Measurements from ENCODE around the gene RBM5. TPM values are rescaled to one million over a fixed set of nuclear protein-coding genes. Genes with fewer than 3 reads are reported as not detected.

RBM5 gene
- total and polyA plus RNA-seq, 8 donors, result 117 to 525 (median 415) TPM

DNA sequence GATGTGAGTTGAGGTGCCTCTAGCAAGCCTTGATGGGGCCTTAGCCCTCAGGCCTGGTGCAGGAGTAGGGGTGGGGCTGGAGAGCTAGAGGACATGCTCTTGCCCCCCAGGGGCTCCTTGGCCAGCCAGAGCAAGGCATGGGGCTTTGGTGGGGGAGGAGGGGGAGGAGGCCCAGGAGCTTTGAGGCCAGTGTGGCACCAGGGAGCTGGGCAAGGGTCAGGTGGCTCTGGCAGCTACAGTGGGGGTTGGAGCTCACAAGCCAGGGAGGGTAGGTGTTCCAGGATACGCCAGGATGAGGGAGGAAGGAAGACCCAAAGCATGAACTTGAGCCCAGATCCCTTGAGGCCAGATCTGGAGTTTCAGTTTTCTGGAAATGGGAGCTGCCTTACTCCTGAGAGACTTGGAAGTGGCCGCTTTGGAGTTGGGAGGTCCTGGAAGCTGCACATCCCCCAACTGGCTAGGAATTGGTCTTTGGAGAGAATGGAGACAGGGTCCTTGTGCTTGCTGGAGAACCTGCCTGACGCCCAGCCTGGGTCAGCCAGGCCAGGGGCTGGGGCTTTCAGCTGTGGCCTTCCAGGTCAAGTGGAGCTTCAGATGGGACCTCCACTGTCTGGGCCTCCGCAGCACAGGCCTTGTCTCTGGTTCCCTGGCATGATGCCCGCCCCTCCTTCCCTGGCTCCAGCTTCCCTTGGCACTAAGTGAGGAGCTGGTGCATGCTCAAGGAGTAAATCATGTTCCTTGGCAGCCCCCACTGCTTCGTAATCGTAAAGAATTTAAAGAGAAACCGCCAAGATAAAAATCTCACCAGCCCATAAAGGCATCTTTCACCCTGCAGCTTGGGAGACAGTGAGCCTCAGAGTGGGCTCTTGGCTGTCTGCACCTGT is 75.1 kb downstream of the RBM5 start:
- TF ChIP-seq, protein P1, sequence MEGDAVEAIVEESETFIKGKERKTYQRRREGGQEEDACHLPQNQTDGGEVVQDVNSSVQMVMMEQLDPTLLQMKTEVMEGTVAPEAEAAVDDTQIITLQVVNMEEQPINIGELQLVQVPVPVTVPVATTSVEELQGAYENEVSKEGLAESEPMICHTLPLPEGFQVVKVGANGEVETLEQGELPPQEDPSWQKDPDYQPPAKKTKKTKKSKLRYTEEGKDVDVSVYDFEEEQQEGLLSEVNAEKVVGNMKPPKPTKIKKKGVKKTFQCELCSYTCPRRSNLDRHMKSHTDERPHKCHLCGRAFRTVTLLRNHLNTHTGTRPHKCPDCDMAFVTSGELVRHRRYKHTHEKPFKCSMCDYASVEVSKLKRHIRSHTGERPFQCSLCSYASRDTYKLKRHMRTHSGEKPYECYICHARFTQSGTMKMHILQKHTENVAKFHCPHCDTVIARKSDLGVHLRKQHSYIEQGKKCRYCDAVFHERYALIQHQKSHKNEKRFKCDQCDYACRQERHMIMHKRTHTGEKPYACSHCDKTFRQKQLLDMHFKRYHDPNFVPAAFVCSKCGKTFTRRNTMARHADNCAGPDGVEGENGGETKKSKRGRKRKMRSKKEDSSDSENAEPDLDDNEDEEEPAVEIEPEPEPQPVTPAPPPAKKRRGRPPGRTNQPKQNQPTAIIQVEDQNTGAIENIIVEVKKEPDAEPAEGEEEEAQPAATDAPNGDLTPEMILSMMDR (IDR thresholded peaks at IDR 0.05), result no peak
- no peaks in the 10 kb centered on the region for H3K36me3 ChIP-seq
- H3K27ac ChIP-seq, result peak overlapping the region; percentile 60 to 69
- no peak overlapping the region for H3K4me3 ChIP-seq
- peaks cover 28 to 85% of the 10 kb centered on the region in 2 donors for H3K4me1 ChIP-seq
- no peaks in the 10 kb centered on the region for H3K9me3 ChIP-seq
- ATAC-seq, result peak; percentile 30
- intact Hi-C loops (cut with DNase I), result no loop called here
- DNase-seq, result peak in 1 of 4 donors; percentile 67
- no peaks in the 10 kb centered on the region for H3K27me3 ChIP-seq

GRCh38 chr3:50164481-50164880 is 75.8 kb downstream of the RBM5 start:
- H3K36me3 ChIP-seq, result no peaks in the 10 kb centered on the region
- ATAC-seq, result no peak
- no peak for DNase-seq
- intact Hi-C loops (cut with DNase I), result no loop called here
- H3K4me1 ChIP-seq, result peaks cover 28 to 85% of the 10 kb centered on the region in 2 donors
- H3K27ac ChIP-seq, result peak overlapping the region; percentile 60 to 69
- H3K27me3 ChIP-seq, result no peaks in the 10 kb centered on the region
- no peak overlapping the region for H3K4me3 ChIP-seq
- no peaks in the 10 kb centered on the region for H3K9me3 ChIP-seq
- TF ChIP-seq, protein P1 (IDR thresholded peaks at IDR 0.05), result no peak

DNA sequence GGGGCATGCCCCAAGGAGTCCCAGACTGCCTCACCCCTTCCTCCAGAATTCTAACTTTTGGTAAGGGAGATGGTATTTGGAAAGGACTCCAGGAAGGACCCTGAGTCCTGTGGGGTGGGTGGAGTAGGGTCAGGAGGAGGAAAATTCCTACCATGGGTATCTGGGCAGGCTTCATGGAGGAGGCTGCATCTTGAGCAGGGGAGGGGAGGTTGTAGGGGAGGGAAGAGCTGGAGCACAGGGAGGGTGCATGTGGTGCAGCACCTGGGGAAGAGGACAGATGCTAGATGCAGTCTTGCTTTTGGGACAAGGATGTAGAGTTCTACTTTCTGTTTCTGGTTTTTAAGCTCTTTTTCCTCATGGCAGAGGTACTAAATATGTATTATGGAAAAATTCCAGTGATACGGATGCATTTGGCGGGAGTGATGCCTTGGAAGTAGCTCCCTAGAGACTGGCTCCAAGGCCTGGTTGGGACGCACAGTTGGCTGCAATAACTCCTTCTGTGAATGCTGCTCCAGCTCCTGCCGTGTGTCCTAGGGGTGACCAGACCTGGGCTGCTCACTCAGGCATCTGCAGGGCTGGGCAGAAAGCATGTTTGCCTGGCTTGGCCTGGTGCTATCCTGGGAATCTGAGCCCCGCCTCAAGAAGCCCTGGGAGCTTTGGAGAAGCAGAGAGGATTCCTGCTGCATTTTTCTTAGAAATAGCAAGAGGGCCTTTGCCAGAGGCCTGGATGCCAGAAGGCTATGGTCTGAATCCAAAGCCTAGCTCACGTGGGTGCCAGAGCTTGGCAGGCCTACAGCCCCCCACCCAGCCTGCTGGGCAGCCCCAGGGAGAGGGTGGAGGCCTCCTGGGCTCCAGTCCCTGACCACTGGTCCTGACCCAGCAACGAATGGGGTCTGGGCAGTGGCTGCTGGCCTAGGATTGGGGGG is 76.5 kb downstream of the RBM5 start:
- Histone ChIP-seq H3K27ac (peak overlapping the region; percentile 60 to 69), H3K9me3 (no peaks in the 10 kb centered on the region), H3K36me3 (no peaks in the 10 kb centered on the region), H3K4me3 (no peak overlapping the region), H3K27me3 (no peaks in the 10 kb centered on the region), H3K4me1 (peaks cover 28 to 80% of the 10 kb centered on the region in 2 donors)
- ATAC-seq (peak; percentile 17), DNase-seq (no peak)
- TF ChIP-seq, protein P1 (IDR thresholded peaks at IDR 0.05), result no peak
- intact Hi-C loops (cut with DNase I), result no loop called here

GRCh38 chr3:50165910-50166538 is 77.3 kb downstream of the RBM5 start:
- DNase-seq (no peak), ATAC-seq (peak; percentile 2)
- TF ChIP-seq, protein P1 (IDR thresholded peaks at IDR 0.05), result no peak
- intact Hi-C loops (cut with DNase I), result no loop called here
- H3K4me3 ChIP-seq, result no peak overlapping the region
- H3K4me1 ChIP-seq, result peaks cover 28 to 78% of the 10 kb centered on the region in 2 donors
- no peaks in the 10 kb centered on the region for H3K36me3 ChIP-seq
- no peaks in the 10 kb centered on the region for H3K9me3 ChIP-seq
- H3K27me3 ChIP-seq, result no peaks in the 10 kb centered on the region
- H3K27ac ChIP-seq, result peak overlapping the region; percentile 60 to 73

Data from left lung (tissue), 10 donors.